ENCODE measurements around the gene CHD9.

Gene CHD9, protein sequence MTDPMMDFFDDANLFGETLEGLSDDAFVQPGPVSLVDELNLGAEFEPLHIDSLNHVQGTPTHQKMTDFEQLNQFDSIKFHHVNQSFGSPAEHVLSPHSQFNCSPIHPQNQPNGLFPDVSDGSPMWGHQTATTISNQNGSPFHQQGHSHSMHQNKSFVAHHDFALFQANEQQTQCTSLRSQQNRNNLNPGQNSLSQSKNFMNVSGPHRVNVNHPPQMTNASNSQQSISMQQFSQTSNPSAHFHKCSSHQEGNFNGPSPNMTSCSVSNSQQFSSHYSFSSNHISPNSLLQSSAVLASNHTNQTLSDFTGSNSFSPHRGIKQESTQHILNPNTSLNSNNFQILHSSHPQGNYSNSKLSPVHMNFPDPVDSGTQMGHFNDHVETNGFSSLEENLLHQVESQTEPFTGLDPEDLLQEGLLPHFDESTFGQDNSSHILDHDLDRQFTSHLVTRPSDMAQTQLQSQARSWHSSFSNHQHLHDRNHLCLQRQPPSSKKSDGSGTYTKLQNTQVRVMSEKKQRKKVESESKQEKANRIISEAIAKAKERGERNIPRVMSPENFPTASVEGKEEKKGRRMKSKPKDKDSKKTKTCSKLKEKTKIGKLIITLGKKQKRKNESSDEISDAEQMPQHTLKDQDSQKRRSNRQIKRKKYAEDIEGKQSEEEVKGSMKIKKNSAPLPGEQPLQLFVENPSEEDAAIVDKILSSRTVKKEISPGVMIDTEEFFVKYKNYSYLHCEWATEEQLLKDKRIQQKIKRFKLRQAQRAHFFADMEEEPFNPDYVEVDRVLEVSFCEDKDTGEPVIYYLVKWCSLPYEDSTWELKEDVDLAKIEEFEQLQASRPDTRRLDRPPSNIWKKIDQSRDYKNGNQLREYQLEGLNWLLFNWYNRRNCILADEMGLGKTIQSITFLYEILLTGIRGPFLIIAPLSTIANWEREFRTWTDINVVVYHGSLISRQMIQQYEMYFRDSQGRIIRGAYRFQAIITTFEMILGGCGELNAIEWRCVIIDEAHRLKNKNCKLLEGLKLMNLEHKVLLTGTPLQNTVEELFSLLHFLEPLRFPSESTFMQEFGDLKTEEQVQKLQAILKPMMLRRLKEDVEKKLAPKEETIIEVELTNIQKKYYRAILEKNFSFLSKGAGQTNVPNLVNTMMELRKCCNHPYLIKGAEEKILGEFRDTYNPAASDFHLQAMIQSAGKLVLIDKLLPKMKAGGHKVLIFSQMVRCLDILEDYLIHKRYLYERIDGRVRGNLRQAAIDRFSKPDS (N-terminal part only)

DNA sequence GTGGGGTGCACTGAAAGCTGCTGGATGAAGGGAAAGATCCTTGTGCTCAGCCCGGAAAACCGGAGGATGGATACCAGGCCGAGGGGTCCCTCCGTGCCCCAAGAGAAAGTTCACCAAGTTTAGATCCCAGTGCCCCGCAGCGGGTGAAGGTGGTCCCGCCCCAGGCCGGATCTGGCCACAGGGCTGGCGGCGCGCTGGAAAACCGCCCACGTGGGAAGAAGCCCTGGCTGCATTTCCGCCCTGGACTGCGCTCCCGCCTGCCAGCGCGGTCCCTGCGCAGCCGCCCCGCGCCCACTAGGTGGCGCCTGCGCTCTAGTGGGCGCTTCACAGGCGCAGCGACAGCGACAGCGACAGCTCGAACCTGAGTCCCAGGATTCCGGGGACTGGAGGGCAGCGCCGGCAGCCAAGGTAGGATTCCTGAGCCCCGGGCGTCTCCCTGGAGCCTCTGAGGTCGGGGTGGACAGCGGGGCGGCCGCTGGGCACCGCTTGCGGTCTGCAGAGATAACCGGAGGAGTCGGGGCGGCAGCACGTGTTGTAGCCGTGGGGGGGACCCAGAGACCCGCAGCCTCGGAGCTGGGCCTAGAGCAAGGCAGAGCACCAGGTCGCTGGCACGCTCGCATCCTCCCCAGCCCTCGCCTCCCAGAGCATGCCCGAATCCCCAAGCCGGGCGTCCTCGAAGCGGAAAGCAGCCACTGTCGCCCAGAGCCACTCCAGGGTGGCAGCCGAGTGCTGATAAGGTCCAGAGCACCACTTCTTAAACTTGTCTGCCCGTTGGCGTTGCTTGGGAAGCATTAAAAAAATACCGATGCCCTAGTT, at the start of gene CHD9:
Gene CHD9, plus strand, starts transcription at position 322 of the 816 bp plus-strand sequence. CDS start 101,099 bp downstream, outside the sequence.
- H3F3A ChIP-seq (ENCODE audit: low read depth): no peaks in the 10 kb centered on the region
- no peaks in the 10 kb centered on the region for H3K9me3 ChIP-seq (ENCODE audit: insufficient read depth, low read depth, low read length)
- peaks cover 23% of the 10 kb centered on the region for H3K79me2 ChIP-seq (ENCODE audit: insufficient read depth, low read length)
- no peaks in the 10 kb centered on the region for H4K20me1 ChIP-seq (ENCODE audit: insufficient read depth, low read length, poor library complexity, severe bottlenecking)
- no peaks in the 10 kb centered on the region for H3K27me3 ChIP-seq (ENCODE audit: insufficient read depth, low read length, poor library complexity, severe bottlenecking)
- no peaks in the 10 kb centered on the region for H3K36me3 ChIP-seq (ENCODE audit: insufficient read depth, low read length)
- H2AFZ ChIP-seq (ENCODE audit: low read length): peak within 1 kb of the TSS; percentile 99
- peak within 1 kb of the TSS; percentile 90 for H3K9ac ChIP-seq (ENCODE audit: low read depth, low read length, poor library complexity, severe bottlenecking)
- H3K4me1 ChIP-seq (ENCODE audit: insufficient read depth, low read length, poor library complexity, severe bottlenecking): peaks cover 26% of the 10 kb centered on the region
- peak within 1 kb of the TSS; percentile 88 for H3K4me2 ChIP-seq (ENCODE audit: low read depth, low read length, poor library complexity, severe bottlenecking)
- peak within 1 kb of the TSS; percentile 83 for H3K4me3 ChIP-seq (ENCODE audit: low read length, poor library complexity, severe bottlenecking)
- no peaks in the 10 kb centered on the region for H3K9me2 ChIP-seq (replicated peaks; ENCODE audit: low read depth, low read length)
- TF ChIP-seq CTCF (conservative IDR thresholded peaks at IDR 0.05; ENCODE audit: low read length): peak; percentile 92
- no peak for TF ChIP-seq EZH2phosphoT487 (IDR thresholded peaks at IDR 0.05; ENCODE audit: borderline replicate concordance)

GRCh38 chr16:53007095-53007494, 47.7 kb upstream of the CHD9 start:
- Histone ChIP-seq H3K36me3 (ENCODE audit: insufficient read depth, low read length) (no peaks in the 10 kb centered on the region), H3K9ac (ENCODE audit: low read depth, low read length, poor library complexity, severe bottlenecking) (no peak overlapping the region), H3K9me2 (replicated peaks; ENCODE audit: low read depth, low read length) (no peaks in the 10 kb centered on the region), H3K4me2 (ENCODE audit: low read depth, low read length, poor library complexity, severe bottlenecking) (no peak overlapping the region), H3K4me1 (ENCODE audit: insufficient read depth, low read length, poor library complexity, severe bottlenecking) (no peaks in the 10 kb centered on the region), H3K27me3 (ENCODE audit: insufficient read depth, low read length, poor library complexity, severe bottlenecking) (no peaks in the 10 kb centered on the region), H3K4me3 (ENCODE audit: low read length, poor library complexity, severe bottlenecking) (no peak overlapping the region), H3K79me2 (ENCODE audit: insufficient read depth, low read length) (no peaks in the 10 kb centered on the region), H3F3A (ENCODE audit: low read depth) (no peaks in the 10 kb centered on the region), H4K20me1 (ENCODE audit: insufficient read depth, low read length, poor library complexity, severe bottlenecking) (no peaks in the 10 kb centered on the region), H3K9me3 (ENCODE audit: insufficient read depth, low read depth, low read length) (no peaks in the 10 kb centered on the region), H2AFZ (ENCODE audit: low read length) (no peak overlapping the region)
- TF ChIP-seq CTCF (conservative IDR thresholded peaks at IDR 0.05; ENCODE audit: low read length): no peak
- TF ChIP-seq EZH2phosphoT487 (IDR thresholded peaks at IDR 0.05; ENCODE audit: borderline replicate concordance): no peak

DNA sequence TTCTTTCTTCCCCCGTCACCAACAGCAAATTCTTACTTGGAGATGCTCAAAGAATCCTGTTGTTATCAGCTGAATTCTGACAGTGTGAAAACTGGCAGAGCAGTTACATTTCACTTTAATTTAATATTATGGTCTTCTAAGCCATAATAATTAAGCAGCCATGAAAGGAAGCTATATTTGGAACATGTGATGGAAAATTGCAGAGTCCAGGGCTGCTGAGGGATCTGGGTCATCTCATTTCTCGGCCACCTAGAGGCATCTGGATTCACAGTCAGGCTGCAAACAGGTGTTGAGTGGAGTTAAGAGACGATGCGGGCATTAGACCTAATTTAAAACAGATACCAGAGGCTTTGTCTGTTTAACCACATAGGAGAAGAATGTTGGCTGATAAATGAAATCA, 40.5 kb upstream of the CHD9 start:
- Histone ChIP-seq H3K4me3 (ENCODE audit: low read length, poor library complexity, severe bottlenecking) (no peak overlapping the region), H4K20me1 (ENCODE audit: insufficient read depth, low read length, poor library complexity, severe bottlenecking) (no peaks in the 10 kb centered on the region), H3K9me2 (replicated peaks; ENCODE audit: low read depth, low read length) (no peaks in the 10 kb centered on the region), H3K4me2 (ENCODE audit: low read depth, low read length, poor library complexity, severe bottlenecking) (no peak overlapping the region), H3K4me1 (ENCODE audit: insufficient read depth, low read length, poor library complexity, severe bottlenecking) (no peaks in the 10 kb centered on the region), H3K9ac (ENCODE audit: low read depth, low read length, poor library complexity, severe bottlenecking) (no peak overlapping the region), H3K27me3 (ENCODE audit: insufficient read depth, low read length, poor library complexity, severe bottlenecking) (no peaks in the 10 kb centered on the region), H2AFZ (ENCODE audit: low read length) (no peak overlapping the region), H3K9me3 (ENCODE audit: insufficient read depth, low read depth, low read length) (no peaks in the 10 kb centered on the region), H3K36me3 (ENCODE audit: insufficient read depth, low read length) (no peaks in the 10 kb centered on the region), H3F3A (ENCODE audit: low read depth) (no peaks in the 10 kb centered on the region), H3K79me2 (ENCODE audit: insufficient read depth, low read length) (no peaks in the 10 kb centered on the region)
- no peak for TF ChIP-seq EZH2phosphoT487 (IDR thresholded peaks at IDR 0.05; ENCODE audit: borderline replicate concordance)
- no peak for TF ChIP-seq CTCF (conservative IDR thresholded peaks at IDR 0.05; ENCODE audit: low read length)
